ENCODE results near the gene HSH2D. TPM values are rescaled to one million over a fixed set of nuclear protein-coding genes. Genes with fewer than 3 reads are reported as not detected.
A peak's percentile ranks its signal among the peaks of the same experiment; 100 is the strongest.
"Not testable (repeated sequence)": the region's sequence is repeated elsewhere in the genome, so short reads cannot be mapped to it uniquely, and the experiment has no call there.

The HSH2D gene
- total RNA-seq, 3 donors from 2014 or later = 5.7 to 9.2 (median 7.0) TPM

- Mint-ChIP-seq H3K36me3 (ENCODE audit: insufficient read depth) (peaks cover 22% of the 10 kb centered on the region), H3K4me3 (no peak overlapping the region), H3K27me3 (ENCODE audit: low read depth) (no peaks in the 10 kb centered on the region), H3K9me3 (no peaks in the 10 kb centered on the region), H3K4me1 (ENCODE audit: low read depth) (peaks cover 15% of the 10 kb centered on the region)
- ATAC-seq (no peak), DNase-seq (no peak)
These were observed 16.2 kb downstream of the HSH2D start for GRCh38 chr19:16159655-16160054.

DNA sequence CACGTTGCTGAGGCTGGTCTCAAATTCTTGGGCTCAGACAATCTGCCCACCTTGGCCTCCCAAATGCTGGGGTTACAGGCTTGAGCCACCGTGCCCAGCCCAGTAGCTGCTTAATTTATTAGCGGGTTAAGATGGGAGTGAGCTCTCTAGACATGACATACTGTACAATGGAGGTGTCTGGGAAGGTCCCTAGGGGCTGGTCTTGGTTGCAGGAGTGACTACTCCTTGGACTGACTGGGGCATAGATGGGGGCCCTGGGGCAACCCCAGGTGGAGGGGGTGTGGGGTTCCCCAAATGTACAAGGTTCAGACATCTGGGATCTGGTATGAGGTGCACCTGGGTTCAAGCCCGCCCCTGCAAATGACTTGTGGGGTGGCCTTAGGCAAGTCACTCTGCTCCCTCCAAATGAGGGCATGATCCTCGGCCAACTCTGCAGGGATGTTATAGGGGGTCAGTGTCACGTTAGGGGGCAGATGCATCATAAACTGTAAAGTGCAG, 17.0 kb downstream of the HSH2D start:
- DNase-seq = no peak
- Mint-ChIP-seq H3K36me3 (ENCODE audit: insufficient read depth) (peaks cover 15% of the 10 kb centered on the region), H3K4me3 (no peak overlapping the region), H3K4me1 (ENCODE audit: low read depth) (peaks cover 10% of the 10 kb centered on the region), H3K27me3 (ENCODE audit: low read depth) (no peaks in the 10 kb centered on the region), H3K9me3 (no peaks in the 10 kb centered on the region)
- ATAC-seq = peak in 1 of 2 donors; percentile 39

- DNase-seq (no peak), ATAC-seq (peak; percentile 87 to 89)
- Mint-ChIP-seq H3K4me1 (ENCODE audit: low read depth) (peaks cover 10% of the 10 kb centered on the region), H3K27me3 (ENCODE audit: low read depth) (no peaks in the 10 kb centered on the region), H3K36me3 (ENCODE audit: insufficient read depth) (peaks cover 15% of the 10 kb centered on the region), H3K4me3 (no peak overlapping the region), H3K9me3 (no peaks in the 10 kb centered on the region)
These were observed 17.6 kb downstream of the HSH2D start for GRCh38 chr19:16160943-16161560.

GRCh38 chr19:16161840-16162239, 18.4 kb downstream of the HSH2D start:
- no peak for DNase-seq

DNA sequence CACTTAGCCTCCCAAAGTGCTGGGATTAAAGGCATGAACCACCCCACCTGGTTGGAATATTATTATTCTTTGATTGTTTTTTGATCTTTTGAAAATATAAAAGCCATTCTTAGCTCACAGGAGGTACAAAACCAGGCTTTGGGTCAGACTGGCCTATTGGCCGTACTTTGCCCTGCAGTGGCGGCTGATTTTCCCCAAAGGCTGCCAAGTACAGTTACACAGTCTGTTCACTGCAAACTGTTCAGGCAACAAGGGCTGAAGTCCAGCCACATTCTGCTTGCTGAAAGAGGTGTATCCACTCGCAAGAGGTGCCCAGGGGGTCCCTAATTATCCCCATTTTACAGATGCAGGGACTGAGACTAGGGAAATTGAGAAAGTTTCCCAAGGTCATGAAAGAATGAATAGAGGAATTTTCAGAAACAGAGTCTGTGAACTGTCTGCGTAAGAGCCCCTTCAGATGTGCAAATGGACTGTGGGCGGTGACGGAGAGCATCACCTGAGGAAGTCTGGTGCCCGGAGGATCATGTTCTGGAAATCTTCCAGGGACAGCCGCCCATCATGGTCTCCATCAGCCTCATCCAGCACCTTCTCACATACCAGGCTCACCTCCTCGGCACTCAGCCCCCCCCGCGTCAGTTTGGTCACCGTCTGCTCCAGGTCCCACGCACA, 20.9 kb downstream of the HSH2D start:
- Mint-ChIP-seq H3K36me3 (ENCODE audit: insufficient read depth) (no peaks in the 10 kb centered on the region), H3K4me3 (no peak overlapping the region), H3K4me1 (ENCODE audit: low read depth) (peaks cover 14% of the 10 kb centered on the region), H3K27me3 (ENCODE audit: low read depth) (no peaks in the 10 kb centered on the region), H3K9me3 (no peaks in the 10 kb centered on the region)
- no peak for DNase-seq
- ATAC-seq = no peak

More at GRCh38 chr19:16161840-16162239, 18.4 kb downstream of the HSH2D start:
- Mint-ChIP-seq H3K4me1 (ENCODE audit: low read depth) (peaks cover 10% of the 10 kb centered on the region), H3K36me3 (ENCODE audit: insufficient read depth) (peaks cover 9% of the 10 kb centered on the region), H3K27me3 (ENCODE audit: low read depth) (no peaks in the 10 kb centered on the region), H3K4me3 (no peak overlapping the region), H3K9me3 (no peaks in the 10 kb centered on the region)
- no peak for ATAC-seq

- ATAC-seq (no peak), DNase-seq (no peak)
- Mint-ChIP-seq H3K27me3 (ENCODE audit: low read depth) (no peaks in the 10 kb centered on the region), H3K9me3 (no peaks in the 10 kb centered on the region), H3K4me1 (ENCODE audit: low read depth) (peaks cover 4% of the 10 kb centered on the region), H3K36me3 (ENCODE audit: insufficient read depth) (no peaks in the 10 kb centered on the region), H3K4me3 (no peak overlapping the region)
These were observed 22.9 kb downstream of the HSH2D start for GRCh38 chr19:16166417-16166816.

- Mint-ChIP-seq H3K27me3 (ENCODE audit: low read depth) (no peaks in the 10 kb centered on the region), H3K4me3 (no peak overlapping the region), H3K9me3 (no peaks in the 10 kb centered on the region), H3K36me3 (ENCODE audit: insufficient read depth) (no peaks in the 10 kb centered on the region), H3K4me1 (ENCODE audit: low read depth) (peaks cover 4% of the 10 kb centered on the region)
- DNase-seq = no peak
- ATAC-seq = no peak
These were observed 23.6 kb downstream of the HSH2D start for GRCh38 chr19:16167055-16167454.

DNA sequence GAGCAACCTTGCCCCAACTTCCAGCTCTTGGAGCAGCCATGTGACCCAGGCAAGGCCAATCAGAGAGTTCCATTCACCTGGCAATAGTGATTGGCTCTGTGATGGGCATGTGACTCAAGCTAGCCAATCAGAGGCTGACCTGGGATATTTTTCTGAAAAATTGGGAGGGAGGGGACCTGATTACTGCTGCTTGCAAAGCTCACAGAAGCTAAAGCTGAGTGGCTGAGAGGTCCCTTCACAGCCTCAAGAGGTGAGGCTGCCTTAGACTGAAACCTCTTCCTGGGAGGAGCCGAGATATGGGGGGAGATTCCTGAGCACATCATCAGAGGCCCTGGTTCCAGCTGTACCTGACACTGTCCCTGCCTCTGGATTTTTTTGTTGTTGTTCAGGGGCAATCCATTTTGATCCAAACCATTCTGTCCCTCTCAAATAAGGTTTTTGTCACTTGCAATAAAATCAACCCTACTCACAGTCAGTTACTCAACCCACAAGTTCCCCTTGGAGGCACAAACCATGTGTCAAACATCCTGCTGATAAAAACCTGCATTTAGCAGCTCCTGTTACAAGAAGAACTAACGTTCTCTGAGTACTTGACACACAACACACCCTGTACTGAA, 25.1 kb downstream of the HSH2D start:
- Mint-ChIP-seq H3K4me1 (ENCODE audit: low read depth) (peaks cover 4% of the 10 kb centered on the region), H3K27me3 (ENCODE audit: low read depth) (no peaks in the 10 kb centered on the region)

GRCh38 chr19:16170134-16170533, 26.6 kb downstream of the HSH2D start:
- no peaks in the 10 kb centered on the region for H3K9me3 Mint-ChIP-seq
- H3K4me3 Mint-ChIP-seq = no peak overlapping the region
- H3K36me3 Mint-ChIP-seq (ENCODE audit: insufficient read depth) = no peaks in the 10 kb centered on the region
- H3K4me1 Mint-ChIP-seq (ENCODE audit: low read depth) = peaks cover 4% of the 10 kb centered on the region
- ATAC-seq (no peak), DNase-seq (no peak)
- H3K27me3 Mint-ChIP-seq (ENCODE audit: low read depth) = no peaks in the 10 kb centered on the region

More for the DNA sequence above, 25.1 kb downstream of the HSH2D start:
- Mint-ChIP-seq H3K4me3 (no peak overlapping the region), H3K36me3 (ENCODE audit: insufficient read depth) (no peaks in the 10 kb centered on the region), H3K9me3 (no peaks in the 10 kb centered on the region)
- ATAC-seq (peak in 1 of 2 donors; percentile 21), DNase-seq (no peak)

DNA sequence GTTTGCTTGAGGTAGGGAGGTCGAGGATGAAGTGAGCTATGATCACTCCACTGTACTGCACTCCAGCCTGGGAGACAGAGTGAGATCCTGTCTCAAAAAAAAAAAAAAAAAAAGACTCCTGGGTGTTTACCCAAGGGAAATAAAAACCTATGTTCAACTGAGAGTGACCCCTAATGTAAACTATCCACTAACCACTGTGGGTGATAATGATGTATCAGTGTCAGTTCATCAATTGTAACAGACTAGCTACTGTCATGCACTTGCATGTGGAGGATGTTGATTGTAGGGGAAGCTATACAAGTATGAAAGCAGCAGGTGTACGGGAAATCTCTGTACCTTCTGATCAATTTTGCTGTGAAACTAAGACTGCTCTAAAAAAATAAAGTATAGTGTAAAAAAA, 32.5 kb downstream of the HSH2D start:
- DNase-seq = no peak
- Mint-ChIP-seq H3K36me3 (ENCODE audit: insufficient read depth) (no peaks in the 10 kb centered on the region), H3K4me1 (ENCODE audit: low read depth) (no peaks in the 10 kb centered on the region), H3K4me3 (no peak overlapping the region), H3K27me3 (ENCODE audit: low read depth) (no peaks in the 10 kb centered on the region), H3K9me3 (no peaks in the 10 kb centered on the region)
- ATAC-seq = no peak

- not testable (repeated sequence) for H3K27me3 Mint-ChIP-seq (ENCODE audit: low read depth); H3K4me3 Mint-ChIP-seq
These were observed 35.4 kb downstream of the HSH2D start for GRCh38 chr19:16178866-16179265.

DNA sequence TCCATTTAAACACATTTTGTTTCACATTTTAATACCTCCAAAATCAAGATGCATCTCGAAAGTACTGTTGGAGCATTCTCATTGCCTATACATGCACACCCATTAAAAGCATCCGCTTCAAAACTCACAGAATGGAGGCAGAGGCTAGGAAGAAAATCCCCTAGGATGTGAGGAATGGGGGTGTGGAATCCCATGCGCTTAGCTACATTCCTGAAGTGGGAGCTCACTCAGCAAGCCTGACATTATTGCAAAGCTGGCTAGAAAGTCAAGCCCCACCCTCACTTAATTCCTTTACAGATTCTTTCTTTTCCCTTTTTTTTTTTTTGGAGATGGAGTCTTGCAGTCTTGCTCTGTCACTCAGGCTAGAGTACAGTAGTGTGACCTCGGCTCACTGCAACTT, 37.1 kb downstream of the HSH2D start:
- ATAC-seq (no peak), DNase-seq (no peak)
- H3K4me1 Mint-ChIP-seq (ENCODE audit: low read depth) = peaks cover 6% of the 10 kb centered on the region
- H3K36me3 Mint-ChIP-seq (ENCODE audit: insufficient read depth) = peaks cover 3% of the 10 kb centered on the region
- H3K4me3 Mint-ChIP-seq = no peak overlapping the region
- no peaks in the 10 kb centered on the region for H3K9me3 Mint-ChIP-seq
- no peaks in the 10 kb centered on the region for H3K27me3 Mint-ChIP-seq (ENCODE audit: low read depth)

More at GRCh38 chr19:16178866-16179265, 35.4 kb downstream of the HSH2D start:
- not testable (repeated sequence) for DNase-seq; H3K36me3 Mint-ChIP-seq (ENCODE audit: insufficient read depth); ATAC-seq; H3K9me3 Mint-ChIP-seq; H3K4me1 Mint-ChIP-seq (ENCODE audit: low read depth)

DNA sequence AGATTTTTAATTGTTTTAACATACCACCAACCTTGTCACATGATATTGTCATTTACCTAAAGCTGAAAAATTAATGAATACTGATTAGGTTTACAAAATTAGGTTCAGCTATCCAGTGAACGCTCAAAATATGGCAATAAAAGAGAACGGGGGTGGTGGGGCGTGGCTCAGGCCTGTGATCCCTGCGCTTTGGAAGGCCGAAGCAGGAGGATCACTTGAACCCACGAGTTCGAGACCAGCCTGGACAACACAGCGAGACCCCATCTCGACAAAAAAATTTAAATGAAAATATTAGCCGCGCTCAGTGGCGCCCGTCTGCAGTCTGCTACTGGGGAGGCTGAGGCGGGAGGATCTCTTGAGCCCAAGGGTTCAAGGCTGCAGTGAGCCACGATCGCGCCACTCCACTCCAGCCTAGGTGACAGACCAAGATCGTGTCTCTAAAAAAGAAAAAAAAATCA, 41.2 kb downstream of the HSH2D start:
- no peaks in the 10 kb centered on the region for H3K27me3 Mint-ChIP-seq (ENCODE audit: low read depth)
- H3K4me1 Mint-ChIP-seq (ENCODE audit: low read depth) = peaks cover 28% of the 10 kb centered on the region
- H3K9me3 Mint-ChIP-seq = no peaks in the 10 kb centered on the region
- peaks cover 12% of the 10 kb centered on the region for H3K36me3 Mint-ChIP-seq (ENCODE audit: insufficient read depth)
- ATAC-seq = no peak
- DNase-seq = no peak
- peak overlapping the region; percentile 100 for H3K4me3 Mint-ChIP-seq

- DNase-seq (peak; percentile 97), ATAC-seq (peak; percentile 94)
- H3K27me3 Mint-ChIP-seq (ENCODE audit: low read depth) = no peaks in the 10 kb centered on the region
- H3K36me3 Mint-ChIP-seq (ENCODE audit: insufficient read depth) = peaks cover 12% of the 10 kb centered on the region
- H3K4me1 Mint-ChIP-seq (ENCODE audit: low read depth) = peaks cover 28% of the 10 kb centered on the region
- H3K9me3 Mint-ChIP-seq = no peaks in the 10 kb centered on the region
- peak within 1 kb of the TSS; percentile 100 for H3K4me3 Mint-ChIP-seq
These were observed 41.8 kb downstream of the HSH2D start, which contains the start of gene FAM32A for GRCh38 chr19:16185123-16185767. Gene FAM32A (plus strand): TSS chr19:16185410. CDS start chr19:16185443, 33 bp downstream.
